Measurements from ENCODE around the gene PIPOX.

The PIPOX gene

DNA sequence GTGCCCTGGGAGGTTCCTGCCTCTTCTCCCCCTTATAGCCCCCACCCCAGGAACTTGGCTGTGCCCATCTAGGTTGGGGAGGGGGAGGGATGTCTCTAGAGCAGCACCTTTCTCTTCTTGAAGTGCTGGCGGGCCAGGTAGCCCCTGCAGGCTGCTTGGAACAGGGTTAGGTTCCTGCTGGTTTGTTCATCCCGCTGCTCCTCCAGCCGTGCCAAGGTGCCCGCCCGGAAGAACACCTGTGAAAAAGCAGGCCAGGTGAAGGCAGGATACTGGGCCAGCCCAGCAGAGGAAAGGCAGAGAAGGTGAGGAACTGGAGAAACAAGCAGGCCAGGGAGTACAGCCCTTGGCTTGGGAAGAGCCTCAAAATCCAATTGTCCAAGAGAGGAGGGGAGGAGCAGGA is 56.6 kb downstream of the PIPOX start:
- no peak for DNase-seq (ENCODE audit: low spot score)

- DNase-seq (ENCODE audit: low spot score) = no peak
Observed at GRCh38 chr17:29100296-29100695, 57.4 kb downstream of the PIPOX start.

DNA sequence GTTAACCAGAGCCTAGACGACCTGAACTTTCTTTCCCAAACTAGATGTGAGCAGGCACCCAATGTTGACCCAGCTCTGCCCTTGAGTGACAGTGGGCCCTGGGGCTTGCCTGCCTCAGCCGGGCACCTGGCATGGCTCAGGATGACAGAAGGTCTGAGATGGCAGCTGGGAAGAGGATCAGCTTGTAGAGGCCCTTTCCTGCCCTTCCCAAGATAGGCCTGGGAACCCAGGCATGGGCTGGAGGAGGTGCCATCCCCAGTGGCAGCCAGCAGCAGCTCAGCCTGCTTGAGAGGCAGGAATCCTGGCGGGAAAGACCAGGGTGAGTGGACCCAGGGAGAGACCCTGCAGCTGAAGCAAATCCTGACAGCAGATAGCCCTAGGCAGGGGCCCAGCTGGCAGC is 59.1 kb downstream of the PIPOX start:
- DNase-seq (ENCODE audit: low spot score) = no peak

- DNase-seq (ENCODE audit: low spot score) = no peak
Observed at GRCh38 chr17:29102741-29103181, 59.8 kb downstream of the PIPOX start.

GRCh38 chr17:29103341-29103740 is 60.4 kb downstream of the PIPOX start:
- DNase-seq (ENCODE audit: low spot score) = no peak

Measured in putamen (tissue), 1 donor.